ENCODE results near the gene RAP1B. TPM values are rescaled to one million over a fixed set of nuclear protein-coding genes. Genes with fewer than 3 reads are reported as not detected.

RAP1B gene
- total and polyA plus RNA-seq, 9 of the 15 experiments (the other 6 are each of a cell fraction or from before 2014, with no cell fraction given) = 107 to 309 (median 170) TPM

- TF ChIP-seq SFPQ (IDR thresholded peaks at IDR 0.05; ENCODE audit: low read depth, low read length) = no peak
- no peak for TF ChIP-seq ZNF277 (CRISPR knock-in tag; IDR thresholded peaks at IDR 0.05; ENCODE audit: borderline replicate concordance)
- no peak for TF ChIP-seq ARID3A (IDR thresholded peaks at IDR 0.05; ENCODE audit: borderline replicate concordance, low read depth, low read length)
- TF ChIP-seq TCF7 (IDR thresholded peaks at IDR 0.05; ENCODE audit: borderline replicate concordance) = no peak
- peak; percentile 46; the same call in 1 of the 2 replicates for TF ChIP-seq ATF7 (IDR thresholded peaks at IDR 0.05)
- TF ChIP-seq PHF20 (IDR thresholded peaks at IDR 0.05; ENCODE audit: partially characterized antibody) = no peak
- TF ChIP-seq POLR3G (IDR thresholded peaks at IDR 0.05; ENCODE audit: extremely low read depth, insufficient read length, insufficient replicate concordance) = no peak
- TF ChIP-seq DPF2 (IDR thresholded peaks at IDR 0.05) = no peak
- no peak for TF ChIP-seq FOXJ2 (tag; IDR thresholded peaks at IDR 0.05)
- TF ChIP-seq GABPA (tag; conservative IDR thresholded peaks at IDR 0.05; ENCODE audit: low read depth) = peak; percentile 85
- no peak for TF ChIP-seq ZFP36 (IDR thresholded peaks at IDR 0.05; ENCODE audit: low read depth, low read length, partially characterized antibody)
- no peak for TF ChIP-seq ZNF134 (CRISPR knock-in tag; conservative IDR thresholded peaks at IDR 0.05)
- TF ChIP-seq ILK (tag; IDR thresholded peaks at IDR 0.05; ENCODE audit: borderline replicate concordance, low read depth) = no peak
- TF ChIP-seq FOXP1 (CRISPR knock-in tag; IDR thresholded peaks at IDR 0.05) = no peak
- no peak for TF ChIP-seq XRCC5 (IDR thresholded peaks at IDR 0.05; ENCODE audit: low read depth, low read length)
- no peak for TF ChIP-seq E4F1 (CRISPR knock-in tag; IDR thresholded peaks at IDR 0.05; ENCODE audit: borderline replicate concordance)
- 0 out of 2 replicates have a peak, but pooled peaks have one; percentile 19 for TF ChIP-seq NCOR1 (IDR thresholded peaks at IDR 0.05)
- TF ChIP-seq BCL6 (CRISPR knock-in tag; IDR thresholded peaks at IDR 0.05) = no peak
- TF ChIP-seq ZNF696 (CRISPR knock-in tag; conservative IDR thresholded peaks at IDR 0.05) = no peak
- no peak for TF ChIP-seq ZNF655 (CRISPR knock-in tag; IDR thresholded peaks at IDR 0.05)
Observed at GRCh38 chr12:68610370-68611093, at the start of gene RAP1B (continued).

Measured in K562 (cell line).